ENCODE measurements around the gene TDRD10.

GRCh38 chr1:154490317-154490716 is 11.7 kb upstream of the TDRD10 start:
- no peak for TF ChIP-seq CTCF (IDR thresholded peaks at IDR 0.05; ENCODE audit: low read length)
- TF ChIP-seq EZH2phosphoT487 (IDR thresholded peaks at IDR 0.05; ENCODE audit: low read length) = no peak
- no peak for TF ChIP-seq EZH2 (optimal IDR thresholded peaks at IDR 0.05; ENCODE audit: low read depth, low read length)

All from MM.1S (cell line).